GM18907 (cell line): ENCODE data around the gene FOXP1.
A peak's percentile ranks its signal among the peaks of the same experiment; 100 is the strongest.

Experiments used
- ATAC-seq: cut with Tn5 transposase; IDR thresholded peaks from one replicate; pipeline ENCODE4 v1.9.1; 2021; ENCODE audit warnings: mild to moderate bottlenecking, moderate library complexity; ENCODE audit not compliant: unreplicated experiment

Gene FOXP1

DNA sequence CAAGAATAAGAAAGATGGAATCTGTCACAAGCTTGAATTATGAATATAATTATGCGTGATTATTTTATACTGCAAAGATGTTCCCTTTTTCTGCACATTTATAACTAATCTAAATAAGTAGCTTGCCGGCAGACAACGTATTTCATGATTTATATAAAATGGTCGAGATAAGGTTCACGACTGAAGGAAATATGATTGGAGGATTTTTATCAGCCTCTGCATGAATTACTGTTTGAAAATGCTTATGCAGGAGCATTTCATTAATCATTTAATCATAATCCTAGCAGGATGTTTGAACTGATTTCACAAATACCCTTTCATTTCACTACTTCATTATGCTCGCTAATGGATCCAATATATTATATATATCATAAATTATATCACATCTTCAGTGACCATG, 580.0 kb downstream of the FOXP1 start:
- ATAC-seq, result no peak

DNA sequence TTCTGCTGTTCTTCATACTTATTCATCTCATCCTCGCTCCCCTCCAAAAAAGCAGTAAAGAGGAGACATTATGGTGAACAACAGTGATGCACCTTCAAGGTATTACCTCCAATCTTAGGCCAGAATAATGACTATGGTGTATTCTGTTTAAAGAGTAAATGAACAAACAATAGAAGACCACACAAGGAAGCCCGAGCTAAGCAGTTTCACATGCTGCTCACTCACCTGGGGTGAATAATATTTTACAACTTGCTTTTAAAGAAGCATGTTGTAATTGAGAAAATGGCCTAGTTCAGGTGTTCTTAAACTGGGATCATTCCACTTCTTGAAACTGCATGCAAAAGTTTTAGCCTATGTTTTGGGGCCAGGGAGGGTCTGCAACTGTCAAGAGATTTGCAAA, 581.2 kb downstream of the FOXP1 start:
- no peak for ATAC-seq

DNA sequence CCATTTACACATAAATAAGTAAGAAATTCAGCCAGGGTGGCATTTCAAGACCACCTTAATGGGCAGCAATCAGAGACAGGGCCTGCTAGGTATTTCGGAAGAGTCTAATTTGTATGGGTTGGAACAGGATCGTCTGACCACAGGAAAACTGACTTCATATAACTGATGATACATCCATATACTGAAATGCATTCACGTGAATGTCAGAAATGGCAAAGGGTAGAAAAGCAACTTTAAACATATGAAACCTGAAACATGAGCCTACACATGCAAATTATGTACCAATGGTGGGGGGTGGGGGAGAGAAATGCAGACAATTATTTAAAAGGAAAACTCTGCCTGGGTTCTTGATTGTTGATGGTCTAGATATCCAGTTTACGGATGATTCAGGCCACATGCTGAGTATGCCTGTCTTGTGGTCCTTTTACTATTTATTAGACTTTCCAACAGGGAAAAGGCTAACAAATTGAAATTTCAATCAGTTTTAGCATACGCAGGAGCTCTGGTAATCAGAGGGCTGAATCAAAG, 582.2 kb downstream of the FOXP1 start:
- ATAC-seq, result no peak

DNA sequence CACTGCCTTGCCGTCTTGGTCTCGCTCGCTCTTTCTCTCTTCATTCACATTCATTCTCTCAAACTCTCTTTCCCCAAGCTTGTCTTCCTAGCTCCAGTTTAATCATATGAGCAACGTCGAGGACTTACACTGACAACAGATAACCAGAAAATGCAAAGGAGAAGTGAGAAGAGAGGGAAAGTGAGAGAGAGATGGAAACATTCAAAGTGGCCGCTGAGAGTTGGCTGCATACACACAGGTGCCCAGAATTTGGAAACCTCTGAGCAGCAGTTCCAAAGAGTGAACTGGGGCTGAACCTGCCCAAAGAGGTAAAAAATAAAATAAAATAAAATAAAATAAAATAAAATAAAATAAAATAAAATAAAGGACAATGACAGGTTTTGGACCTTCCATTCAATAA, 583.0 kb downstream of the FOXP1 start:
- ATAC-seq, result no peak

DNA sequence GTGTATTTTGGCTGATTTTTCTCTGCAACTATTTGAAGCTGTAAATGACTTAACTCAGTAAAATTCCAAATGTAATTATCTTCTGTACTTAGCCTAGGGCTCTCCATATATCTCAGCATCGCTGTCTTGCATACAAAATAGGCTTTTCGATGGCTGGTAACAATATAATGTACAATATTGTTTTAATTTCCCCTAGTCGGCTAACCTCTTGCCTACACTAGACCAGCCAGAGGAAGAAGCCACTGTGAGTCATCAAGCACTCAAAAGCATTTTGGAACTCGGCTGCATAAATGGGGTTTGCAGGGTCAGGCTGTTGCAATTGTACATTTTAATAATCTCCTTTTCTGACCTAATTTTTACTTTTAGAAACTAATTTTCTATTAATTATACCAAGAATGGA, 583.8 kb downstream of the FOXP1 start:
- ATAC-seq, result no peak

DNA sequence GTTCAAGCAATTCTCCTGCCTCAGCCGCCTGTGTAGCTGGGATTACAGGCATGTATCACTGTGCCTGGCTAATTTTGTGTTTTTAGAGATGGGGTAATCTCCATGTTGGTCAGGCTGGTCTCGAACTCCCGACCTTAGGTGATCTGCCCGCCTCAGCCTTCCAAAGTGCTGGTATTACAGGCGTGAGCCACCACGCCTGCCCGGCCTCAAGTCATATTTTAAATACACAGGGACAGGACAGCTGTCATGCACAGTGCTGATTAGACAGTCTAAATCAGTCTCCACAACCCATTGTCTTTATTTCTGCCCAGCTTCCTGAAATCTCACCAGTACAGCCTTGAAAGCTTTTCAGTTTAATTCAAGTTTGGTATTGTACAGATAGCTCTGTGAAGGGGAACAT, 587.4 kb downstream of the FOXP1 start:
- no peak for ATAC-seq

DNA sequence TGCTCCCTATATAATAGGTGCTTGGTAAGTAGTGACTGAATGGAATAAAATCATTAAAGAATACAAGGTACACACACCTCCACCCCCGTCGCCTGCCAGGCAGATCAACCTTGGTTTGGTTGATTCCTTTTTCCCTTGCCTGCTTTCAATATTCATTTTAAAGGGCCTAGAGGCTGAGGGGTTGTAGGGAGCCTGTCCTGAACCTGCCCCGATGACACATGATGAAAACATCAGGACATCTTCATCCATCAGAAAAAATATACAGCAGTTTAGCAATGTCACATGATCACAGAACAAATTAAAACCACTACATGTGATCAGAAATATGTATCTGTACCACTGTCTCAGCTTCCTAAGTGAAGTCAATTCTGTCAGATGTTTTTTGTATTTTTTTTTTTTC, 588.9 kb downstream of the FOXP1 start:
- ATAC-seq, result no peak

DNA sequence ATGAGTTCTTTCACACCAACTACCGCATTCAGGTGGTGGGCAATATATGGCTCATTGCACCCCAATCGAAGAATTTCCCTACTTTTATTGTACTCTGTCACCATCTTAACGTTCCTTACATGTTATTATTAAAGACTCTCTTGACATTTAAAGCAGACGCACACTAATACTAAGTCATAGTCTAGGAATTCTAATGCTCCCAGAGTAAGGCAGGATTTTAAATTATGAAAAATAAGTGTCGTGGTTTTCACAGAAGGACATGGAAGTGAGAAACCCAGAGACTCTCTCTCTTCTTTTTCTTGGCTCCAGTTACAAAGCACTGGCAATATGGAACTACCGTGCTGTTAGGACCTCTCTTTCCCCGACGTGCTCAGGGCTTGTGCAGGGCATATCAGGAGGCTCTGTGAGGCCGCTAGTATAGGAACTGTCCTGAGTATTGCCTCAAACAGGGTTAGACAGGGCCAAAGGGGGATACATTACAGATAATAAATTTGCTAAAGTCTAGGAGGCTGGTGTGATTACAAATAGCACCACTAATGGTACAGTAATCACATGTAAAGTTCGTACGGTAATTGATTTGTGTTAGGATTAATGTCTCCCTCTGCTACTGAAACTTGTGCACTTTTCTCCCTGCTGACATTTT, 590.8 kb downstream of the FOXP1 start:
- ATAC-seq, result no peak

DNA sequence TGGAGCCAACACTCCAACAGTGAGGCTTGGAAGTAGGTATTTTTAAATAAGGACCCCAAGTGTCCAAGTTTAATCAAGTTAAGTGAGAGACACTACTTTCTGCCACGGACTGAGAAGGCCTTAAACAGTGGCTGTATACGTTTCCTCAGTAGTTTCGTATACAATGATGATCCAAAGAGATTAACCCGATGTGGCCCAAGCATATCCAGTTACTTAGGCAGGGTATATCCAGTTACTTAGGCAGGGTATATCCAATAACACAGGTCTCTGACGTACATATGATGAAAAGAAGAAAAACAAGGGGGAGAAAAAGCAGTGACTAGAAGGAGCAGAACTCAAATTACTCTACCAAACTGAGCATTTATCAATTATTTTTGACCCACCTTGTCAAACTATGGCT, 591.4 kb downstream of the FOXP1 start:
- ATAC-seq, result no peak

DNA sequence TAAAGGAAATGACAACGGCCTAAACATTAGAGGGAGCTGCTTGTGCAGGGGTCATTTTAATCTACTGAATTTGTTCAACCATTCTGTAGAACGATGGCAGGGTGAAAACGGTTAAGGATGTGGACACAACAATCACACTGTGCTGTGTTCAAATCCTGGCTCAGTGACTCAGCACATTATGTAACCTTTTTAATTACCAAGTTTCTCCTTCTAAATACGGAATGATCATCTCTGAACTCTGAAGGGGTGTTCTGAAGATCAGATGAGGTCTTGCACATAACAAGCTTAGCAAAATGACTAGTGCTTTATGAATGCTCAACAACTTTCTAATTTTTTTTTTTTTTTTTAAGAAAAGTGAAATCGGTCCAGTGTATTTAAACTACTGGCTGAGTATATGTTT, 592.8 kb downstream of the FOXP1 start:
- no peak for ATAC-seq

DNA sequence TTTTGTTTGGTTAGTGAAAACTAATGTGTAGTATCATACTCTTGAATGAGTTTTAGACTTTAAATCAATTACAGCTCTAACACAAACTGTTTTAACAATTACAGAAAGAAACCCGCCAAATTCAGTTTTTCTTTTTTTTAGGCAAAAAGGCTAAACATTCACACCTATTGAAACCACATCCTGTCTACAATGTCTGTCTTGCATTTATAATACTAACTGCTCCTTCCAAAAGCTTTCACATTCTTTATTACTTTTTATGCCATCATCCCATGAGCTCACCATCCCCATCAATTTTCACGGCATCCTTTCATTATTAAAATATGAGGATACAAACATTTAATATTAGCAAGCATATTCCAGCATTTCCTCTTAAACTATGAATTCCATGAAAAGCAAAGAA, 593.3 kb downstream of the FOXP1 start:
- no peak for ATAC-seq

DNA sequence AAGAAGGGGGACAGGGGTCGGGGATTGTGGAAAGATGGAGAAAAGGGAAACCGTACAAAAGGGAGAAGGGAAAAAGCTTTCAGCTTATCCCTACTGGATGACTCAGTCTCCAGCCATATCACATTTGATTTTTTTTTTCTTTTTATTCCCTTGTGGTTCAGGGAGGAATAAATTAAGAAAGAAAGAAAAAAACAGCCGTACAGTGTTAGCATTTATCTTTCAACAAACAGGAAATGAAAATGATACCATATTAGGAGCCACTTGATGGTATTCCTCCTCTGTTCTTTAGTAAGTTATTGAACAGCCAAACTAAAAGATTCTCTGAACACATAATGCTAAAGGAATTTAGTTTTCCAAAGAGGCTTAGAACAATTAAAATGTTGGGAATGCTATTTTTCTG, 594.4 kb downstream of the FOXP1 start:
- no peak for ATAC-seq

DNA sequence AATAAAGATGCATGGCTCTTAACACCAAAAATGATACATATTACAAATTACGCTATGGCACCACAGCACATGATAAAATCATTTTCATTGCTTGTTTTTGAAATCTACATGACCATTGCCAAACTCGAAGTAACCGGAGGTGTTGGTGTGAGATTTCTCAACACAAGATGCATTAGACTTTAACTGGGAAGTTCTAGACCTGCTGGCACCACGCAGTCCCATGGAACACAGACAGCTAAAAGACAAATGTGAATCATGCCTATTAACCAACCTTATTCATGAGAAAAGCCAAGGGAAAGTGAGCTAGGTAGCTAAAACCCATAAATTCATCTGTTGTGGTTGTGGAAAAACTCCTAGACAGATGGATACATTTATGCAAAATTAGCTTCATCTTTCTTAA, 595.4 kb downstream of the FOXP1 start:
- no peak for ATAC-seq

DNA sequence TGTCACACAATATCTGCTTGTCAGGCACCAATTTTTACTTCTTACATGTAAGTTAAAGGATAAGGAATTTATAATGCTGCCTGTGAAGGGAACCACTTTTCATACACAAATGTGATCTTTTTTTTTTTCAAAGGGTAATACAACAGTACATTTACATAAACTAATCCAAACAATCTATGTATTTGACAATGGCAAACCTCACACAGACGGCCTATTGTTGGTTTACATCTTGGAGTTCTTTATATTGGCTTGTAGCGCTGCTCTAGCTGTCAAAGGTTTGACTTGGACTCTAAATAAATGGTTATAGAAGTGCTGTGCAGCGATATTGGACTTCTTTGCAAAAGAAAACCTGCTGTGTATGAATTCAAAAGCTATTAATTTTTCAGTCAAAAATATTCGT, 598.0 kb downstream of the FOXP1 start:
- ATAC-seq, result no peak

DNA sequence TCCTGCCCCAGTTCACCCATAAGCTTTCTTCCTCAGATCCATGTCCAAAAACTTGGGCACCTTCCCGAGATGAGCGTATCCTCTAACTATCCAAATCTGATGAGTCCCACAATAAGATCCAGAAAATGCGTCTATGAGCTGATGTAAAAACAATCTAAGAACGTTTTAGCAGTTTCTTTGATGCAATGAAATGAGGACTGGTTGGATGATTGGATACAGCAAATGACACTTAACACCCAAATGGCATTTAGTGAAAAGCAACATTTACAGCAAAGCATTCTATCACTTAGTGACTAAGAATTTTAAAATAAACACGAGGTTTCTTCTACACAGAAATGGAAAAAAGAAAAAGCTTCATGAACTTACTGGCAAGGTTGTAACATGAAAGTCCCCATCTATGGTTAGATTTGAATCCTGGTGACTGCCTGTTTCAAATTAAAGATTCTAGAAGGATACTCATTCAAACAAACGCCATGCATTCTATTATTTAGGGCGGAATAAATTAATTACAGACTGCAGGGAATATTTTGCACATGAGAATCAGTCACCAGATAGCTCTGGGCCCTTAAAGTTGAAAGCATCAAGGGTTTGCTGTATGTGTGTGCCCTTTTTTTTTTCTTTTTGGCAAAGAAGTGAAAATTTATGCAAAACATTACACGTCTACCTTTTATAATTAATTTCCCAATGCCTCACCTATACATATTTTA, 598.6 kb downstream of the FOXP1 start:
- ATAC-seq, result no peak

DNA sequence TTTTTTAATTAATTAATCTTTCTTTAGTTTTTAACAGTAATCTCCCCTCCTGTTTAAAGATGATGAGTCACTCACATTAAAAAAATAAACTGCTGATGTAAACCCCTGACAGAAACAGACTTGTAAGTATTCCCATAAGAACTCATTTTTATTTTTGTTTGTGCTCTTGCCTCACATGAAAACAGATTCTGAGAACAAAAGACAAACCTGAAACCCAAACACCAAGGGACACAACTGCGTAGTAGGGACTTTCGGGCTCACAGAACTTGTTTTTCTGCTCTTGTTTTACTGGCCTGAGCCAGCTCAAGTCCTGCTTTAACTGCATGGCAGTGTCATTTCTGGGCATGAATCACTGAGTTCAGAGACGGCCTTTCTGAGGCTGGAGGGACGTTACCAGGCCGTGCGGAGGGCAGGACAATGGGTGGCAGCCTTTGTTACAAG, 600.8 kb downstream of the FOXP1 start:
- peak; percentile 89 for ATAC-seq

DNA sequence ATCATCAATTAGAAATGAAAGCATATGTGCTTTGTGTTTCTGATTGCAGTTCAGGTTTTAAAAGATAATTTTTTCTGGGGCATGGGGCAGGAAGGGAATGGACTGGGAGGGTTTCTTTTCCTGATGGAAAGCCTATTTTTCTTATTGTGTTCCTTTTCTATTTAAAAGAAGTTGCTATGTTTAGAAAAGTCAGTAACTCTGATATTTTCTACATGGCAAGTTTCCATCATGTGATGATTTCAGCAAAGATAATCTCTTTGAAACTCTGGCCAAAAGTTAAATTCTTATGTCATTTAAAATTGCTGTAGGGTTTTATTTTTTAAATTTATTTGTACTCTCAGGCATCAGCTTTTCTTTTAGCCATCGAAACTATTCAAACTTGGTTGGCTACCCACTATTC, 601.2 kb downstream of the FOXP1 start:
- no peak for ATAC-seq

DNA sequence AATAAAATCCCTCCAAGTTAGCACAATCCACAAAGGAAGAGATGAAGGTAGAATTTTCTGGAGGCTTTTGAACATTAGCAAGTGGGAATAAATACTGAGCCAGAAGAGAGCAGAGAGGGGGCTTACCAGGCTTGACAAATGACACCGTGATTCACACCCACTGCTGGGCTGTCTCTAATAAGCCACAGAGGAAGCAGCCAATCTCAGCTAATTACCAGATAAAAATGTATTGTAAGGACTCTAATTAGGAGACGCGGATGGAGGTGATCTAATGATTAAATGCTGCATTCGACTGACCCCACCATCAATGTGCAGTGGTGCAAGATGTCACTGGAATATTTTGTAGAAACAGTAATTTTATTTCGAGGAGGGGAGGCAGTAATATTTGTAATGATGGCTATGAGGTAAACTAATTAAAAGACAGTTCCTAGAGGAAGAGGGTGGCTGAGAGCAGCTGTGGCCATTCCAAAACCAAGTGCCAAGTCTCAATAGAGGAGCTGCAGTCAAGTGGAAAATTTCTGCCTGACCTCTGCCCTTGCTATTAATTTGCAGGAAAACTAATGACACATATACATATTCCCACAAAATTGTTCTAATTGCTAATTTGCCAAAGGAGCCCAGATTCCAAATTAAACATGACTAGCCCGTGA, 602.2 kb downstream of the FOXP1 start:
- ATAC-seq, result no peak

DNA sequence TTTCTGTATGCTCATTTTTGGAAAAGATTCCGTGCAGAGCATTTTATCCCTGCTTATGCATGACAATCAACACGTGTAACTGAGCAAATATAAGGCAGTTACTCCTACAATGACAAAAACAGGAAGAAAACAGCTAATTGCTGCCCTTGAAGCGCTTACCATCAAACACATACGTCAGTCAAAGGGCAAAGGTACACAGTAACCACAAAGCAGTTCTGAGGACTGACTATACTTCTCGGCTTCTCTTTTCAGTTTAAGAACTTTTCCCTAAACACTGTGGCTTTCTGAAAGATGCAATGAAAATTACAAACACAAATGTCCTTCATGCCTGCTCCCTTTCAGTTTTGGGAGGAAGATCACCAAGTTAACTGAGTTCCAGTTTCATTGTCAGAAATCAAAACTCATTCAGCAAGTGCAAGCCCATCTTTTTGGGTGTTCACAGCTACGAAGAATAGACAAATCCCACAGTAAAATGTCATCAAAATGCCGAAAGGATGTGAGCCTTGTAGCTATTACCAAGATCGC, 602.8 kb downstream of the FOXP1 start:
- ATAC-seq, result no peak

DNA sequence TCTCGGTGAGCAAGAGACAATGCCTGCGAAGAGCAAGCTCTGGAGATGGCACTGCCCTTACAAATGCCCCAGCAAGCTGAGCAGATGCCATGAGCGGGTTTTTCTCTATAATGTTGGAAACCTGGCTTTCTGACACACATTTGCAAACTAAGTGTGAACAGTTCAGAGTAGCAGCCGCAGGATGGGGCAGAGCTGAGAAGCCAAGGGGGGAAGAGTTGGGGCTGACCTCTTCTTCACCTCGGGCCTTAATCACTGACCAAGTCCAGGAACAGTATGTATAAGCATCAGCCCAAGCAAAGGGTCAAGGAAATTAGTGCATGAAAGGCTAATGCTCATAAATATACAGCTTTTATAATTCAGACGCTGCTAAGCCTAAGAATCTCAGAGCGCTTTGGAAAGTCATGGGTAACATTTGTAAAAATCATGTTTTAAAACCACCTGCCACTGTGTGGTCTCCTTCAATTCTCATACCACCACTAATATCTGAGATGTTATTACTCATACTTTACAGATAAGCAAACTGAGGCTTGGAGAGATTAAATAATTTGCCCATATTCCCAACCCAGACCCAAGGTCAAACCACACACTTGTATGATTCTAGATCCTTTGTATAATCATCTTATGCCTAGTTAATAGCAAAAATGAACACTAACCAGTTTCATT, 603.4 kb downstream of the FOXP1 start:
- ATAC-seq, result no peak

DNA sequence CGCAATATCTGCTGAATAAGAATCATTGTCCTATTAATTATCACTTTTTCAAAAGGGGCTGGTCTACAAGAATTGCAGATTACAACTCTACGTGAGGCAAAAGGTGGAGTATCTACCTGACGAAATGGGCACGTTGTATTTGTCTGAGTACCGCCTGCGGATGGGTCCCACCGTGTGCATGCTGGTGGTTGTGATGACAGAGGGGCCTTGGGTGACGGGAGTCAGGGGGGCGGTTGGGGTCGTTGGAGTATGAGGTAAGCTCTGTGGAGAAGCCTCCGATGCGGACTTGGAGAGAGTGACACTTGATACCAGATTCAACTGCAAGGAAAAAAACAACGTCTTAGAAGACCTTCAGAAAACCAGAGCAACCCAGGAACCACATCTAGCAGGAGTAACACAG, 605.8 kb downstream of the FOXP1 start:
- ATAC-seq, result no peak
